ENCODE data around the gene RNF11.
"Not testable (repeated sequence)": the region's sequence is repeated elsewhere in the genome, so short reads cannot be mapped to it uniquely, and the experiment has no call there.

The RNF11 gene, protein sequence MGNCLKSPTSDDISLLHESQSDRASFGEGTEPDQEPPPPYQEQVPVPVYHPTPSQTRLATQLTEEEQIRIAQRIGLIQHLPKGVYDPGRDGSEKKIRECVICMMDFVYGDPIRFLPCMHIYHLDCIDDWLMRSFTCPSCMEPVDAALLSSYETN
- total RNA-seq, result 53.8 to 69.1 reads per million in 2 experiments

DNA sequence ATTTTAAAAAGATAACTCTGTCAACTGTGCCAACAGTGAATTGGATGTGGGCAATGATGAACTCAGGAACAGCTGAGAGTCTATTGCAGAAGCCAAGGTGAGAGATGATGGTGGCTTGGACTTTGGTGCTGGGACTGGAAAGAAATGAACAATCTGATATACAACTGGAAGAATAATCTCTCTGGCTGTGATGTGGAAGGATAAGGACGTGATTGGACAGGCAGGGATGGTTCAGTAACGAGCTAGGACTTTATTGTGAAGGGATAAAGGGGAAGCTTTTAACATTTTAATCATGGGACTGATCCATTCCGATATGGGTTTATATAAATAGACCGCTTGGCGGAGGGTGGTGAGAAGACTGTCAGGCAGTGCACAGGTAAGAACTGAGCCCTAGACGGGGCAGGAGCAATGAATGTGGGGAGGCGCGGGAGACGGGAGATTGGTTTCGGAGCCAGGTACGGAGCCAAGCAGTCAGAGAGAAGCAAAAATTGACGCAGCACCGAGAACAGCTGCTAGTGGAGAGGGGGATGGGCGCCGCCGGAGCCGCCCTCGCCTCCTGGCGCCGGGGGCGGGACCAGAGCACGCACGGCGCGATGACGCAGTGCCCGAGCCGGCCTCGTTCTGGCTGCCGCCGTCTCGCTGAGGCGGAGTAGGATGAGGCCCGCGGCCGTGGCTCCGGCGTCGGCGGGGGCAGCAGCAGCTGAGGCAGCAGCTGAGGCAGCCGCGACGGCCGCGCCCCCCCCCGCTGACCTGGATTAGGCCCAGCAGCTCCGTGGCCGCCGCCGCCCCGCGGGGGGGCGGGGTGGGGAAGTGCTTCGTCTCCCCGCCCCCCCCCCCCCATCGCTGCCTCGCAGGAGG lies at the start of gene RNF11:
Gene RNF11 (plus strand): TSS at position 601 of the 858 bp plus-strand sequence. CDS start 484 bp downstream, outside the sequence.
- peak; percentile 88 for DNase-seq (ENCODE audit: low read depth)

DNA sequence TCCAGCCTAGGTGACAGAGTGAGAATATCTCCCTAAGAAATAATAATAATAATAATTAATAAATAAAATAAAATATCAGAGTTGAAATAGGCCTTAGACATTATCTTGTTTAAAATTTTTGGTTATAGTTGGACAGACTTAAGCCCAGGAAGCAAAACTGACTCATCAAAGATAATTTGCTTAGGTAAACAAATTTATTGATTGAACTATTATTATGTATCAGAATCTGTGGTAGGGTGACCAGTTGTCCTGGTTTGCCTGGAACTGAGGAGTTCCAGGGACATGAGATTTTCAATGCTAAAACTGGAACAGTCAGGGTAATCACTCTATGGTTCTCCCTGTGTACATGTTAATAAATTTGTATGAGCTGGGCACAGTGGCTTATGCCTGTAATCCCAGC lies 47.8 kb upstream of the RNF11 start:
- no peak for DNase-seq (ENCODE audit: low read depth)

DNA sequence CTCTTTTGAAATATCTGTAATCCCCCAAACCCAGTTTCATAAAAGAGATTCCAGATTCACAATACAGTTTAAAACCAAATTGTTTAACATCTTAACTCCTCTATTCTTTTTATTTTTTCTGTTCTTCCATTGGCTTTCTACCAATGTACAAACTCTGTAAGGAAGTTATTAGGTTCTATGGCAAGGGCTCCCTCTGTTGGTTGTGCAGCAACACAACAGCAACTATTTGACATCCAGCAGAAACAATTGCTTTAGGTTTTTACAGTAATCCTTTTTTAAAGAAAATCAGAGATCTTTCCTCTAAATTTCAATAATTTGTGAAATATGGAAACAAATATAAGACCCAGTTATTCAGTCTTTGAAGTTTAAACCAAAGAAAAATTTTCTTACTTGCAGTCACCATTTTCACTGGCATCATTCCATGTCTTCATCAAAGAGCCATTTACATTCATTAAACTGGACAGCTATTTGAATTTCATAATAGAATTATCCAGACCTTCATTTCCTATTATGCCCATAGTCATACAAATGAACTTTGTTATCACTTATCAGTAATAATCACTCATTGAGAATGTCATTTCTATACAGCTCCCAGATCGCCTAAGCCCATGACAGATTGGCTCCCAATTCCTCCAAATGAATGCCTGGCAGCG lies 46.5 kb upstream of the RNF11 start:
- peak; percentile 9 for DNase-seq (ENCODE audit: low read depth)

DNA sequence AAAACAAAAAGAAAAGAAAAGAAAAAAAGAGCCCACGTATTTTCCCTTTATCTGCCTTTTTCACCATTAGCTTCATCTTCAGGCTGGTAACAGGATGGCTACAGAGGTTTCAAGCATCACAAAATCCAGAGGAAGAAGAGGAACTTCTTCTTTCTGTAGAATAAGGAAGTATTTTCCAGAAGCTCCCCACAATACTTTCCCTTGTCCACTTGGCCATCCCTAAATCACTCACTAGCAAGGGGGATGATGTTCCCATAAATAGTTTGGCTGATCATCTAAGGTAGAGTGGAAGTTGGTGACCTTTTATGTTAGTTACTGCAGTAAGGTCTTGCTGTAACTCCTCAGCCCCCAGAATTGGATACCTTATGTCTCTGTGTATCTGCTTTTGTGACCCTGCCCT lies 45.1 kb upstream of the RNF11 start:
- no peak for DNase-seq (ENCODE audit: low read depth)

- DNase-seq (ENCODE audit: low read depth), result peak; percentile 19
These were observed 43.7 kb upstream of the RNF11 start for GRCh38 chr1:51192213-51192843.

DNA sequence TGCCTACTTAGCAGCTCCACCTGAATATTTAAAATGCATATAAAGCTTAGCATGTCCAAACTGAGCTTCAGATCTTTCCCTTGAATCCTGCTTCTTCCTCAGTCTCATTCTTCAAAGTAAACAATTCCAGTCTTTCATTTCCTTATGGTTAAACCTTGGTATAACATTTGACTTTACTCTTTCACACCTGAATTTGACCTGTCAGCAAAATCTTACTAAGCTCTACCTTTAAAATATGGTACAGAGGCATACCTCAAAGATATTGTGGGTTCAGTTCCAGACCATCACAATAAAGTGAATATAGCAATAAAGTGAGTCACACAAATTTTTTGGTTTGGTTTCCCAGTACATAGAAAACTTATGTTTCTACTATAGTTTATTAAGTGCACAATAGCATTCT lies 42.5 kb upstream of the RNF11 start:
- DNase-seq (ENCODE audit: low read depth), result no peak

DNA sequence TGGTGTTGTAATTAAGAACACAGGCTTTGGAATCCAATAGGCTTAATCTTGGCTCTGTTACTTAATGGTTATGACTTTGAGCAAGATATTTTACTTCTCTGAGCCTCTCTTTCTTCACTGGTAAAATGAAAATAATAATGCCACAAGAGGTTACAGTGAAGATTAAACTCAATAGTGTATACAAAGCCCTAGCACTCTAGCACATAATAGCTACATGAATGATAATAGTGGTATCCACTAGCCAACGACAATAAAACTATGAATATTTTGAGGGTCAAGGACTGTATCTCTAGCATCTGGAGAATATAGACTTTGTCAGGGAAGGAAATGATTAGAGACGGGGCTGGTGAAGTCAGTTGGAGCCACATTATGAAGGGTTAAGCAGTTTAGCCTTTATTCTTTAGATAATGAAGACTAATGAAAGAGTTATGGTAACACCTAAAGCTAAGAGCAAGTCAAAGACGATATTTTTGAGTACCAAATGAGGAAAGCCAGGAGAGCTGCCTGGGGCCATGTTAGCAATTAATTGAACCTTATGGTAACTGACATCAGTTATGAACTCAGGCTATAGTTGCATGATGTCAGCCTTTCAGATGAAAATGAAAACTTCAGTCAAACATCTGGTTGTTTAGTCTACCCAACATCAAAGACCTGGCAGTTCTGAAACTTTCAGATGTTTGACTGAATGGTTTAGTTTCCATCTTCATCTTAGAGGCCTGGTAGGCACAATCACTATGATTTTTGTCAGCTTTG lies 32.8 kb upstream of the RNF11 start:
- DNase-seq (ENCODE audit: low read depth), result no peak

- no peak for DNase-seq (ENCODE audit: low read depth)
These were observed 32.2 kb upstream of the RNF11 start for GRCh38 chr1:51203874-51204245.

GRCh38 chr1:51210055-51210454 lies 26.0 kb upstream of the RNF11 start:
- no peak for DNase-seq (ENCODE audit: low read depth)

DNA sequence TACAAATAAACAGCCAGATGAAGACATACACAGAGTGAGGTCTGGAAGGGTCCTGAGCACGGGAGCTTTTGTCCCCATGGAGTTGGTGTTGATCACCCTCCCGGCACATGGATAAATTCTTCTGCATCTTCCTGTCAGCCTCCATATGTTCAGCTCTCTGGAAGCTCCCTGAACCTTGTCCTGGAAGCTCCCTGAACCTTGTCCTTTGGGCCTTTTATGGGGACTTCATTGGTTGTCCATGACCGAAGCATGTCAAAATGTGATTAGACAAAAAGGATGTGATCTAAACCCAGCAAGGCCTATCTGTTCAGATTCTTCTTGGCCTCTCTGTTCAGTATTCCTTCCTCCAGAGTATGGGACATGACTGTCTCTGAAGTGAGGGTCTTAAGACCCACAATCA lies 25.4 kb upstream of the RNF11 start:
- DNase-seq (ENCODE audit: low read depth), result no peak

DNA sequence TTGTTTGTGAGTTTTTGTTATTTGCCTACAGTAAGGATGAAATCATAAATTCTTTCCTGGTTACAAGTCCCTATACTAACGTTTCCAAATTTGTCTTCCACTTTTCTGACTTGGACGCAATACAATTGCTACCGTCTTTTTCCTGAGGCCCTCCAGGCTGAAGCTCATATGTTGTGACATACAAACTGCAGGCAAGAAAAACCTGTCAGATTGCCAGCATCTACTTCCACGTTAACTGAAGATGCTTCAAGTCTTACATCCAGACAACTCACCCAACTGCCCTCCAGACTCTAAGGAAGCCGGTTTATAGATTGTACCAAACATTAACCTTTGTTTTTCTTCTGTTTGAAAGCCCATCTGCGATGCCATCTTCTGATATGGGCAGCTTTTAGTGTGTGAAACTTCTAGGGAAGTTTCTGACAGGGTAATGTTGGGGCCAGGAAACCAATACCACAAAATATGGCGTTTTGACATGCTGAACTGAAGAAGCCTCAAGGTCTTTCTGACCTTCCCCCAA lies 21.4 kb upstream of the RNF11 start:
- no peak for DNase-seq (ENCODE audit: low read depth)

- DNase-seq (ENCODE audit: low read depth), result no peak
These were observed 20.9 kb upstream of the RNF11 start for GRCh38 chr1:51215169-51215568.

DNA sequence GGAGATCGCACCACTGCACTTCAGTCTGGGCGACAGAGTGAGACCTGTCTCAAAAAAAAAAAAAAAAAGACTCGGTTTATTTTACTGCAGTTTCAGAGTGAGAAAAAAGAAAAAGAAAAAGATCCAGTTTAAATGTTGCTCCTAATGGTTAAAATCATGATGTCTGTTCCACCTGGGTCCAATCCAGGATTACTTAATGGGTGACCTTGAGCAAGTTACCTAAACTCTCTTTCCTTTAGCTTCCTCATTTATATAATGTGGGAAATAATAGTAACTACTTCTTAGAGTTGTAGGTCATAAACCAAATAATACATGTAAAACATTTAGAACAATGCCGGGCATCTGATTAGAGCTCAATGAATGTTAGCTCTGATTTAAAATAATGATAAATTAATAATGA lies 19.4 kb upstream of the RNF11 start:
- DNase-seq (ENCODE audit: low read depth), result no peak

DNA sequence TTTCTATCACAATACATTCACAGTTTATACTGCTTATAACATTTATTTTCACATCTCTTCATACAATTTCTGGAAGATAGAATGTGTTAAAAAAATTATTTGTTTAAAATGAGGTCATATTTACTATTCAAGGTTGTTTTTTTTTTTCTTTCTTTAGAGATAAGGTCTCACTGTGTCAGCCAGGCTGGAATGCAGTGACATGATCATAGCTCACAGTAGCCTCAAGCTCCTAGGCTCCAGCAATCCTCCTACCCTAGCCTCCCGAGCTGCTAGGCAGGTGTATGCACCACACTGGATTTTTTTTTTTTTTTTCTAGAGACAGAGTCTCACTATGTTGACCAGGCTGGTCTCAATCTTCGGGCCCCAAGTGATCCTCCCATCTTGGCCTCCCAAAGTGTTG lies 19.0 kb upstream of the RNF11 start:
- no peak for DNase-seq (ENCODE audit: low read depth)

- DNase-seq (ENCODE audit: low read depth), result no peak
These were observed 17.5 kb upstream of the RNF11 start for GRCh38 chr1:51218570-51218969.

DNA sequence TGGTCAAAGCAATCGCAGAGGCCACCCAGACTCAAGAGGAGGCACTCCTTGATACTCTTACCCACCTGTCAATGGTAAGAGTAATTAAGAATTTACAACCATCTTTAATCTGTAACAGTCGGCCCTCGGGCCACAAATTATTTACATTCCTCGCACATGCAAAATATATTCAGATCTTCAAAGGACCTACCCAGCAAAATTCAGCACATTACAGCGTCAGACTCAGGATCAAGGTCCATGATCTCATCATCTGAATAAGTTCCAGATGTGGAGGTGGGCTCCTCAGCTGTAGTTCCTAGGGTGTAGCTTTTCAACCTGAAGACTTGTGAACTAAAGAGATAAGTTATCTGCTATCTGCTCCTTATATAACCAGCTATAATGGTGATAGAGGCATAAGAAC lies 17.1 kb upstream of the RNF11 start:
- DNase-seq (ENCODE audit: low read depth), result no peak

DNA sequence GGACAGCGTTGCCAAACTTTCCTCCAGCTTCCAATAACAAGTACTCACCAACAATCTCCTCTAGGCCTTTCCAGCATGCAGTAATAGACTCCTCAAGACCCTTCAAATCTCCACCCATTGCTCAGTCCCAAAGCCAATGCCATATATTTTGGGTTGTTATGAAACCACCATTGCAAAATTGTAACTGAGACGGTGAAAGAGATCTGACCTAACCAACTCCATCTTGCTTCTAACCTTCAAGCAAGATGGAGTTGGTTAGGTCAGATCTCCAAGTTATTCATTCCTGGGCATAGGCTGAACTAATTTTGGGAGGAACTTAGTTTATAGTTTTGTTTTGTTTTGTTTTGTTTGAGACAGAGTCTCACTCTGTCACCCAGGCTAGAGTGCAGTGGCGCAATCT lies 14.5 kb upstream of the RNF11 start:
- DNase-seq (ENCODE audit: low read depth), result not testable (repeated sequence)

GRCh38 chr1:51222136-51222787 lies 13.8 kb upstream of the RNF11 start:
- DNase-seq (ENCODE audit: low read depth), result no peak

GRCh38 chr1:51222809-51223208 lies 13.3 kb upstream of the RNF11 start:
- no peak for DNase-seq (ENCODE audit: low read depth)

- DNase-seq (ENCODE audit: low read depth), result no peak
These were observed 11.8 kb upstream of the RNF11 start for GRCh38 chr1:51224255-51224654.
